Measurements from ENCODE around the gene GMDS.

Gene GMDS

GRCh38 chr6:1778686-1779235, 466.6 kb downstream of the GMDS start:
- no peaks in the 10 kb centered on the region for H3K27me3 ChIP-seq (ENCODE audit: insufficient read depth, low read length)
- no peaks in the 10 kb centered on the region for H3K9me3 ChIP-seq (ENCODE audit: insufficient read depth, low read depth, low read length)
- no peak overlapping the region for H3K4me3 ChIP-seq (ENCODE audit: low read length)
- H3K4me1 ChIP-seq (ENCODE audit: insufficient read depth, low read length) = no peaks in the 10 kb centered on the region
- no peak overlapping the region for H3K9ac ChIP-seq (ENCODE audit: low read depth, low read length)
- no peak overlapping the region for H3K27ac ChIP-seq (ENCODE audit: low read length)
- H3K36me3 ChIP-seq (ENCODE audit: insufficient read depth, low read depth, low read length) = no peaks in the 10 kb centered on the region

- no peak overlapping the region for H3K4me3 ChIP-seq (ENCODE audit: low read length)
- no peaks in the 10 kb centered on the region for H3K9me3 ChIP-seq (ENCODE audit: insufficient read depth, low read depth, low read length)
- H3K4me1 ChIP-seq (ENCODE audit: insufficient read depth, low read length) = no peaks in the 10 kb centered on the region
- H3K36me3 ChIP-seq (ENCODE audit: insufficient read depth, low read depth, low read length) = no peaks in the 10 kb centered on the region
- no peak overlapping the region for H3K9ac ChIP-seq (ENCODE audit: low read depth, low read length)
- no peak overlapping the region for H3K27ac ChIP-seq (ENCODE audit: low read length)
- H3K27me3 ChIP-seq (ENCODE audit: insufficient read depth, low read length) = no peaks in the 10 kb centered on the region
These were observed 467.3 kb downstream of the GMDS start for GRCh38 chr6:1777921-1778685.

- Histone ChIP-seq H3K27ac (ENCODE audit: low read length) (no peak overlapping the region), H3K36me3 (ENCODE audit: insufficient read depth, low read depth, low read length) (no peaks in the 10 kb centered on the region), H3K4me3 (ENCODE audit: low read length) (no peak overlapping the region), H3K9me3 (ENCODE audit: insufficient read depth, low read depth, low read length) (no peaks in the 10 kb centered on the region), H3K9ac (ENCODE audit: low read depth, low read length) (no peak overlapping the region), H3K27me3 (ENCODE audit: insufficient read depth, low read length) (no peaks in the 10 kb centered on the region), H3K4me1 (ENCODE audit: insufficient read depth, low read length) (no peaks in the 10 kb centered on the region)
These were observed 470.0 kb downstream of the GMDS start for GRCh38 chr6:1775441-1775840.

GRCh38 chr6:1774226-1774915, 471.0 kb downstream of the GMDS start:
- Histone ChIP-seq H3K9me3 (ENCODE audit: insufficient read depth, low read depth, low read length) (no peaks in the 10 kb centered on the region), H3K4me3 (ENCODE audit: low read length) (no peak overlapping the region), H3K27ac (ENCODE audit: low read length) (no peak overlapping the region), H3K4me1 (ENCODE audit: insufficient read depth, low read length) (no peaks in the 10 kb centered on the region), H3K36me3 (ENCODE audit: insufficient read depth, low read depth, low read length) (no peaks in the 10 kb centered on the region), H3K9ac (ENCODE audit: low read depth, low read length) (no peak overlapping the region), H3K27me3 (ENCODE audit: insufficient read depth, low read length) (no peaks in the 10 kb centered on the region)

GRCh38 chr6:1773700-1774099, 471.7 kb downstream of the GMDS start:
- Histone ChIP-seq H3K4me3 (ENCODE audit: low read length) (no peak overlapping the region), H3K4me1 (ENCODE audit: insufficient read depth, low read length) (no peaks in the 10 kb centered on the region), H3K27me3 (ENCODE audit: insufficient read depth, low read length) (no peaks in the 10 kb centered on the region), H3K27ac (ENCODE audit: low read length) (no peak overlapping the region), H3K9me3 (ENCODE audit: insufficient read depth, low read depth, low read length) (no peaks in the 10 kb centered on the region), H3K36me3 (ENCODE audit: insufficient read depth, low read depth, low read length) (no peaks in the 10 kb centered on the region), H3K9ac (ENCODE audit: low read depth, low read length) (no peak overlapping the region)

GRCh38 chr6:1770968-1771723, 474.3 kb downstream of the GMDS start:
- Histone ChIP-seq H3K4me1 (ENCODE audit: insufficient read depth, low read length) (no peaks in the 10 kb centered on the region), H3K27me3 (ENCODE audit: insufficient read depth, low read length) (no peaks in the 10 kb centered on the region), H3K9ac (ENCODE audit: low read depth, low read length) (no peak overlapping the region), H3K36me3 (ENCODE audit: insufficient read depth, low read depth, low read length) (no peaks in the 10 kb centered on the region), H3K9me3 (ENCODE audit: insufficient read depth, low read depth, low read length) (no peaks in the 10 kb centered on the region), H3K27ac (ENCODE audit: low read length) (no peak overlapping the region), H3K4me3 (ENCODE audit: low read length) (no peak overlapping the region)

GRCh38 chr6:1770435-1770843, 475.0 kb downstream of the GMDS start:
- no peak overlapping the region for H3K4me3 ChIP-seq (ENCODE audit: low read length)
- H3K27ac ChIP-seq (ENCODE audit: low read length) = no peak overlapping the region
- no peaks in the 10 kb centered on the region for H3K9me3 ChIP-seq (ENCODE audit: insufficient read depth, low read depth, low read length)
- no peaks in the 10 kb centered on the region for H3K36me3 ChIP-seq (ENCODE audit: insufficient read depth, low read depth, low read length)
- no peak overlapping the region for H3K9ac ChIP-seq (ENCODE audit: low read depth, low read length)
- H3K27me3 ChIP-seq (ENCODE audit: insufficient read depth, low read length) = no peaks in the 10 kb centered on the region
- no peaks in the 10 kb centered on the region for H3K4me1 ChIP-seq (ENCODE audit: insufficient read depth, low read length)

- H3K9ac ChIP-seq (ENCODE audit: low read depth, low read length) = no peak overlapping the region
- no peaks in the 10 kb centered on the region for H3K4me1 ChIP-seq (ENCODE audit: insufficient read depth, low read length)
- H3K4me3 ChIP-seq (ENCODE audit: low read length) = no peak overlapping the region
- no peaks in the 10 kb centered on the region for H3K9me3 ChIP-seq (ENCODE audit: insufficient read depth, low read depth, low read length)
- H3K27me3 ChIP-seq (ENCODE audit: insufficient read depth, low read length) = no peaks in the 10 kb centered on the region
- no peaks in the 10 kb centered on the region for H3K36me3 ChIP-seq (ENCODE audit: insufficient read depth, low read depth, low read length)
- H3K27ac ChIP-seq (ENCODE audit: low read length) = no peak overlapping the region
These were observed 477.7 kb downstream of the GMDS start for GRCh38 chr6:1767481-1768246.

GRCh38 chr6:1766654-1767053, 478.8 kb downstream of the GMDS start:
- H3K27me3 ChIP-seq (ENCODE audit: insufficient read depth, low read length) = no peaks in the 10 kb centered on the region
- H3K4me3 ChIP-seq (ENCODE audit: low read length) = no peak overlapping the region
- no peaks in the 10 kb centered on the region for H3K9me3 ChIP-seq (ENCODE audit: insufficient read depth, low read depth, low read length)
- H3K4me1 ChIP-seq (ENCODE audit: insufficient read depth, low read length) = no peaks in the 10 kb centered on the region
- no peaks in the 10 kb centered on the region for H3K36me3 ChIP-seq (ENCODE audit: insufficient read depth, low read depth, low read length)
- H3K27ac ChIP-seq (ENCODE audit: low read length) = no peak overlapping the region
- H3K9ac ChIP-seq (ENCODE audit: low read depth, low read length) = no peak overlapping the region

- no peaks in the 10 kb centered on the region for H3K36me3 ChIP-seq (ENCODE audit: insufficient read depth, low read depth, low read length)
- no peaks in the 10 kb centered on the region for H3K27me3 ChIP-seq (ENCODE audit: insufficient read depth, low read length)
- no peak overlapping the region for H3K4me3 ChIP-seq (ENCODE audit: low read length)
- H3K27ac ChIP-seq (ENCODE audit: low read length) = no peak overlapping the region
- no peaks in the 10 kb centered on the region for H3K9me3 ChIP-seq (ENCODE audit: insufficient read depth, low read depth, low read length)
- H3K9ac ChIP-seq (ENCODE audit: low read depth, low read length) = no peak overlapping the region
- no peaks in the 10 kb centered on the region for H3K4me1 ChIP-seq (ENCODE audit: insufficient read depth, low read length)
These were observed 480.1 kb downstream of the GMDS start for GRCh38 chr6:1765160-1765903.

Data from iPS-20b (cell line).